CD1c-positive myeloid dendritic cell (primary cell): ENCODE data around the gene ABCA9.
"Not testable (repeated sequence)": the region's sequence is repeated elsewhere in the genome, so short reads cannot be mapped to it uniquely, and the experiment has no call there.

Source experiments
- DNase-seq: peaks from one replicate; pipeline ENCODE4 v3.0.0-alpha.2; 2016; ENCODE audit errors: extremely low spot score

ABCA9 gene, protein sequence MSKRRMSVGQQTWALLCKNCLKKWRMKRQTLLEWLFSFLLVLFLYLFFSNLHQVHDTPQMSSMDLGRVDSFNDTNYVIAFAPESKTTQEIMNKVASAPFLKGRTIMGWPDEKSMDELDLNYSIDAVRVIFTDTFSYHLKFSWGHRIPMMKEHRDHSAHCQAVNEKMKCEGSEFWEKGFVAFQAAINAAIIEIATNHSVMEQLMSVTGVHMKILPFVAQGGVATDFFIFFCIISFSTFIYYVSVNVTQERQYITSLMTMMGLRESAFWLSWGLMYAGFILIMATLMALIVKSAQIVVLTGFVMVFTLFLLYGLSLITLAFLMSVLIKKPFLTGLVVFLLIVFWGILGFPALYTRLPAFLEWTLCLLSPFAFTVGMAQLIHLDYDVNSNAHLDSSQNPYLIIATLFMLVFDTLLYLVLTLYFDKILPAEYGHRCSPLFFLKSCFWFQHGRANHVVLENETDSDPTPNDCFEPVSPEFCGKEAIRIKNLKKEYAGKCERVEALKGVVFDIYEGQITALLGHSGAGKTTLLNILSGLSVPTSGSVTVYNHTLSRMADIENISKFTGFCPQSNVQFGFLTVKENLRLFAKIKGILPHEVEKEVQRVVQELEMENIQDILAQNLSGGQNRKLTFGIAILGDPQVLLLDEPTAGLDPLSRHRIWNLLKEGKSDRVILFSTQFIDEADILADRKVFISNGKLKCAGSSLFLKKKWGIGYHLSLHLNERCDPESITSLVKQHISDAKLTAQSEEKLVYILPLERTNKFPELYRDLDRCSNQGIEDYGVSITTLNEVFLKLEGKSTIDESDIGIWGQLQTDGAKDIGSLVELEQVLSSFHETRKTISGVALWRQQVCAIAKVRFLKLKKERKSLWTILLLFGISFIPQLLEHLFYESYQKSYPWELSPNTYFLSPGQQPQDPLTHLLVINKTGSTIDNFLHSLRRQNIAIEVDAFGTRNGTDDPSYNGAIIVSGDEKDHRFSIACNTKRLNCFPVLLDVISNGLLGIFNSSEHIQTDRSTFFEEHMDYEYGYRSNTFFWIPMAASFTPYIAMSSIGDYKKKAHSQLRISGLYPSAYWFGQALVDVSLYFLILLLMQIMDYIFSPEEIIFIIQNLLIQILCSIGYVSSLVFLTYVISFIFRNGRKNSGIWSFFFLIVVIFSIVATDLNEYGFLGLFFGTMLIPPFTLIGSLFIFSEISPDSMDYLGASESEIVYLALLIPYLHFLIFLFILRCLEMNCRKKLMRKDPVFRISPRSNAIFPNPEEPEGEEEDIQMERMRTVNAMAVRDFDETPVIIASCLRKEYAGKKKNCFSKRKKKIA (N-terminal part only)

GRCh38 chr17:69060822-69061221 is at the start of gene ABCA9:
ABCA9 (minus strand) TSS chr17:69060927; CDS start chr17:69051126, 9,801 bp downstream.
- DNase-seq: no peak

DNA sequence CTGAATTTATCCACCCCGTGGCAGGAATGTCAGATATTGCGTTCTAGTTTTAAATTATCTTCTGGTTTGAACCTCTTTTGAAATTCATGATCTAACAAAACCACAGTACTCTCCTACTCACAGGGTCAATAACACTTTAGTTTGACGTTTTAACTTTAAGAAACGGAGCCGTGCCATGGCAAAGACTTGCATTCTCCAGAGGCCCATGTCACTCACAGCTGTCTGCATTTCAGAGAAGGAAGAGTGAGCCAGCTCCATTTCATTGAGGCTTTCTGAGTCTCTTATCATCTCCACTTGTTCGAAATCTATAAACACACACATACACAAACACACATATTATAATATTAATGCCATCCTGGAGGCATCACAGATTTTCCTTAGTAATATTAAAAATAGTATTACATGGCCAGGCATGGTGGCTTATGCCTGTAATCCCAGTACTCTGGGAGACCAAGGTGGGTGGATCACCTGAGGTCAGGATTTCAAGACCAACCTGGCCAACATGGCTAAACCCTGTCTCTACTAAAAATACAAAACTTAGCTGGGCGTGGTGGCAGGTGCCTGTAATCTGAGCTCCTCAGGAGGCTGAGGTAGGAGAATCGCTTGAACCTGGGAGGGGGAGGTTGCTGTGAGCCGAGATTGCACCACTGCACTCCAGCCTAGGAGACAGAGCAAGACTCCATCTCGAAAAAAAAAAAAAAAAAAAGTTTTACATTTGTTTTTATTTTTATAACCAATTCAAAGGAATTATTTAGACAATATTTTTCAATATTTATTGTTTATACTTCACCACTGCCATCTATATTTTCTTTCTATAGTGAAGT is 45.4 kb upstream of the ABCA9 start:
- no peak for DNase-seq

GRCh38 chr17:69103557-69104233 is 43.0 kb upstream of the ABCA9 start:
- DNase-seq: no peak

GRCh38 chr17:69098625-69099024 is 37.9 kb upstream of the ABCA9 start:
- DNase-seq: peak; percentile 79

GRCh38 chr17:69096541-69096940 is 35.8 kb upstream of the ABCA9 start:
- DNase-seq: peak; percentile 52

DNA sequence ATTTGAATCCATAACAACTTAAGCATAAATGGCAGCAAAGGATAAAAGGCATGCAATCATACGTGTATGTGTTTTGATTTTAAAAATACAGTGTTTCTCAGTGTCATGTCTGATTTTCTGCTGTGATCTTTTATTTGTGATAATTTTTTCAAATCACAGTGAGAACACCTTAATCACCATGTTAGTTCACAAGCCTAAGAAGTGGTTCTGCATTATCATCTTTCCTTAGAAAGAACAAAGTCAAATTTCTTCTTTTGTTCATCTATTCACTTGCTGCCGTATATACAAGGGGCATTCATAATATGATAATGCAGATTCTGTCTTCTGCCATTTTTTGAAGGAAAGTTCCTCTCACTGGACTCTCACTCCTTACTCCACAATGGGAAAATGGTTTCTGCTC is 33.3 kb upstream of the ABCA9 start:
- DNase-seq: no peak

GRCh38 chr17:69093279-69093789 is 32.6 kb upstream of the ABCA9 start:
- DNase-seq: peak; percentile 86

GRCh38 chr17:69090365-69090764 is 29.6 kb upstream of the ABCA9 start:
- DNase-seq: no peak

DNA sequence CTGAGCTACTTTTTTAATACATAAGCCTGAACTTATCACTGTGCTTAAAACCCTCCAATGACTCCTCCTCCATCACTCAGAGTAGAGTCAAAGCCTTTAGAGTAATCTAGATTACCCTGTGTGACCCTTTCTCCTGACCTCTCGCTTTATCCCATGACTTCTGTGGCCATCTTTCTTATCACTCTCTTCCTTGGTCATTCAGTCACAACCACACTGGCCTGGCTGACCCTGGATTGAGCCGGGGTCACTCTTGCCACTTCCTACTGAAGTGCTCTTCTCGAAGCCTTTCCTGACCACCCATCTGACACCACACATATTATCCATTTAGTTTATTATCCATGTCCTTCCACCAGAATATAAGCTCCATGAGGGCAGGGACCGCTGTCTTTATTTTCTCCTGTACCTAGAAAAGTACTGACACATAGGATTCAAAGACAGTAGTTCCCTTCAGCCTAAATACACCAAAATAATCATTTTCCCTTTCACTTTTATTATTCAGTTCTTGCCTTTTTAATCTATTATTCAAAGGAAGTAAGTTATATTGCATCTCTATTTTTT is 28.0 kb upstream of the ABCA9 start:
- DNase-seq: no peak

DNA sequence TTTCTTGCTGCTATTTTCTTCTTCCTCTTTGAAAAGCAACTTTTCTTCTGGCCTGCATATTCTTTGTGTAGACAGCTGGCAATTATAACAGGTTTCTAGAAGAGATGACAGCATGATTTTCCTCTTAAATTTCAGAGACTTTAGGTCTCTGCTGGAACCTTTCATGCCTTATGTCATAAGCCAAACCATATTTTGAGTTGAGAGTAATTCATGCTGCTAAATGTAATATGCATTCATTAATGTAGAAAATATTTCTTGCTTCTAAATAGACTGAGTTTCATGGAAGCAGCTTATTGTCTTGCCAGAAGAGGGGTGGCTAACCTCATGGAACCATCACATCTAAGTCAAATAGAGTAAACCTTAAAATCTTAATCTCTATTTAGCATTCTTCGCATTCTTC is 25.9 kb upstream of the ABCA9 start:
- no peak for DNase-seq

DNA sequence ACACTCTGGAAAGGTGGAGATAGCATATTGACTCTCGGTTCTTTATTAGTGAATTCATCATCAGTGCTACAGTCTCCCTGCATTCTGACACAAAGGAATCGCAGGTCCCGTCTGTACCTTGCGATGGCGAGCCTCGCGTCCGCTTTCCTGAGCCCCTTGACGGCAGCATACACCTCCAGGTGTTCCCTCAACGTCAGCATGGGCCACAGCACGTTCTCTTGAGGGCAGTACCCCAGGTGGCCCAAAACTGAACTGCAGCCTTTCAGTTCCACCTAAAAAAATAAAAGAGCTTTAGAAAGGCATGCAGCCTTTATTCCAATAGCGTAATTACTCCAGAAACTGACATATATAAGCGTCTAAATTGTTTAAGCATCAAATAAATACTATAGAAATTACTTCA is 24.2 kb upstream of the ABCA9 start:
- no peak for DNase-seq

DNA sequence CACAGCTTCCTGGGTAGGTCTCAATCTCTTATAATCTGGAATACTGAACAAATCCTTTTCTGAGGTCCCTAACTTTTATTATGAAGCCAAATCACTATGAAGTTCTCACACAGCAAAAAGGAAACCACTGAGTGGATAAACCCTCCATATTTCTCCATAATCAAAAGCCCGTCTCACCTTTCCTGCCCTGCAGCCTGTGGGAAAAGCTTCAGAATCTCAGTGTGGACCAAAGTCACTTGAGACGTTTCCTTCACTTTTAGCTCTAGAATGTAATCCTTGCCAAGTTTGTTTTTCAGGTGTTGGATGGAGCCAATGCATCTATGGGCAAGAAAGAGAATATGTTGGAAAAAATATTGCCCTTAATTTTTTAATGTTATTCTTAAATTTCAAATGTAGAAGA is 22.0 kb upstream of the ABCA9 start:
- DNase-seq: no peak

- peak; percentile 25 for DNase-seq
Measured at GRCh38 chr17:69078864-69079263, 18.1 kb upstream of the ABCA9 start.

DNA sequence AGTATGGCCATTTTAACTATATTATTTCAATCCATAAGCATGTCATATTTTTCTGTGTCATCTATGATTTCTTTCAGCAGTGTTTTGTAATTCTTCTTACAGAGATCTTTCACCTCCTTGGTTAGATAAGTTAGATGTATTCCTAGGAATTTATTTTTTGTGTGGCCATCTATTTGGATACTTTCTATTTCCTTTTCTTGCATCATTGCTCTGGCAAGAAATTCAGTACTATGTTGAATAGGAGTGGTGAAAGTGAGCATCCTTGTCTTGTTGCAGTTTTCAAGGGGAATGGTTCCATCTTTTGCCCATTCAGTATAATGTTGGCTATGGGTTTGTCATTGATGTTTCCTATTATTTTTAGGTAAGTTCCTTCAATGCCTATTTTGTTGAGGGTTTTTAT is 15.1 kb upstream of the ABCA9 start:
- DNase-seq: no peak

DNA sequence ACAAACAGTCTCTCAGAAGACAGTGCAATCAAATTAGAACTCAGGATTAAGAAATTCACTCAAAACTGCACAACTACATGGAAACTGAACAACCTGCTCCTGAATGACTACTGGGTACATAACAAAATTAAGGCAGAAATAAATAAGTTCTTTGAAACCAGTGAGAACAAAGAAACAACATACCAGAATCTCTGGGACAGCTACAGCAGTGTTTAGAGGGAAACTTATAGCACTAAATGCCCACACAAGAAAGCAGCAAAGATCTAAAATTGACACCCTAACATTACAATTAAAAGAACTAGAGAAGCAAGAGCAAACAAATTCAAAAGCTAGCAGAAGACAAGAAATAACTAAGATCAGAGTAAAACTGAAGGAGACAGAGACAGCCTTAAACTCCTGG is 12.7 kb upstream of the ABCA9 start:
- not testable (repeated sequence) for DNase-seq

- DNase-seq: not testable (repeated sequence)
Measured at GRCh38 chr17:69072803-69073256, 12.1 kb upstream of the ABCA9 start.

DNA sequence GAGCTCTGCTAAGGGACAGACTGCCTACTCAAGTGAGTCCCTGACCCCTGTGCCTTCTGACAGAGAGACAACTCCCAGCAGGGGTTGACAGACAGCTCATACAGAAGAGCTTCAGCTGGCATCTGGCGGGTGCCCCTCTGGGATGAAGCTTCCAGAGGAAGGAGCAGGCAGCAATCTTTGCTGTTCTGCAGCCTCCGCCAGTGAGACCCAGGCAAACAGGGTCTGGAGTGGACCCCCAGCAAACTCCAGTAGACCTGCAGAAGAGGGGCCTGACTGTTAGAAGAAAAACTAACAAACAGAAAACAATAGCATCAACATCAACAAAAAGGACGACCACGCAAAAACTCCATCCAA is 10.5 kb upstream of the ABCA9 start:
- DNase-seq: not testable (repeated sequence)

GRCh38 chr17:69070378-69071232 is 9.9 kb upstream of the ABCA9 start:
- not testable (repeated sequence) for DNase-seq

GRCh38 chr17:69069226-69069750 is 8.6 kb upstream of the ABCA9 start:
- DNase-seq: no peak
